ENCODE data around the gene SLC19A1.

- TF ChIP-seq EP300 (IDR thresholded peaks at IDR 0.05) (no peak), CTCF (IDR thresholded peaks at IDR 0.05) (no peak), POLR2A (IDR thresholded peaks at IDR 0.05) (no peak)
Observed at GRCh38 chr21:45556645-45557615, 14.7 kb upstream of the SLC19A1 start.

Measured in tibial nerve (tissue), 4 donors.